ENCODE measurements around the gene SCYGR5.
"Not testable (repeated sequence)": the region's sequence is repeated elsewhere in the genome, so short reads cannot be mapped to it uniquely, and the experiment has no call there.

The SCYGR5 gene

GRCh38 chr2:227666631-227667170 lies at the start of gene SCYGR5:
Gene SCYGR5, plus strand, starts transcription at chr2:227666804. Its CDS starts 0 bp downstream, at chr2:227666804.
- DNase-seq: not testable (repeated sequence)

GRCh38 chr2:227617316-227618230 lies 49.0 kb upstream of the SCYGR5 start, which contains the start of gene SCYGR4:
Gene SCYGR4, plus strand, starts transcription at chr2:227617498. Its CDS starts 0 bp downstream, at chr2:227617498.
- no peak for DNase-seq

- no peak for DNase-seq
Measured at GRCh38 chr2:227623226-227623625, 43.4 kb upstream of the SCYGR5 start.

- DNase-seq: no peak
Measured at GRCh38 chr2:227625420-227625819, 41.2 kb upstream of the SCYGR5 start.

GRCh38 chr2:227626580-227627151 lies 39.9 kb upstream of the SCYGR5 start:
- DNase-seq: no peak

GRCh38 chr2:227627769-227628168 lies 38.8 kb upstream of the SCYGR5 start:
- DNase-seq: no peak

GRCh38 chr2:227629435-227629834 lies 37.2 kb upstream of the SCYGR5 start:
- no peak for DNase-seq

GRCh38 chr2:227630322-227630721 lies 36.3 kb upstream of the SCYGR5 start:
- DNase-seq: no peak

GRCh38 chr2:227632827-227633226 lies 33.8 kb upstream of the SCYGR5 start:
- DNase-seq: no peak

GRCh38 chr2:227634201-227634600 lies 32.4 kb upstream of the SCYGR5 start:
- DNase-seq: no peak

- DNase-seq: no peak
Measured at GRCh38 chr2:227642656-227643055, 23.9 kb upstream of the SCYGR5 start.

GRCh38 chr2:227643990-227644551 lies 22.5 kb upstream of the SCYGR5 start:
- no peak for DNase-seq

- no peak for DNase-seq
Measured at GRCh38 chr2:227653419-227653818, 13.2 kb upstream of the SCYGR5 start.

GRCh38 chr2:227654426-227654825 lies 12.2 kb upstream of the SCYGR5 start:
- DNase-seq: no peak

- no peak for DNase-seq
Measured at GRCh38 chr2:227655454-227655853, 11.2 kb upstream of the SCYGR5 start.

- no peak for DNase-seq
Measured at GRCh38 chr2:227657199-227657845, 9.3 kb upstream of the SCYGR5 start.

GRCh38 chr2:227661025-227661649 lies 5.5 kb upstream of the SCYGR5 start:
- DNase-seq: no peak

- no peak for DNase-seq
Measured at GRCh38 chr2:227661827-227662226, 4.8 kb upstream of the SCYGR5 start.

GRCh38 chr2:227665189-227665940 lies 1.2 kb upstream of the SCYGR5 start:
- DNase-seq: no peak

- no peak for DNase-seq
Measured at GRCh38 chr2:227671170-227671905, 4.7 kb downstream of the SCYGR5 start.

- DNase-seq: not testable (repeated sequence)
Measured at GRCh38 chr2:227673620-227674019, 7.0 kb downstream of the SCYGR5 start.

All from stimulated activated CD4-positive, alpha-beta T cell treated with anti-CD3 and anti-CD28 coated beads, Interleukin-2, amount 100 ng/mL, for 24 hours (primary cell).